ENCODE data around the gene ULBP1.
"Not testable (repeated sequence)": the region's sequence is repeated elsewhere in the genome, so short reads cannot be mapped to it uniquely, and the experiment has no call there.

ULBP1 gene

DNA sequence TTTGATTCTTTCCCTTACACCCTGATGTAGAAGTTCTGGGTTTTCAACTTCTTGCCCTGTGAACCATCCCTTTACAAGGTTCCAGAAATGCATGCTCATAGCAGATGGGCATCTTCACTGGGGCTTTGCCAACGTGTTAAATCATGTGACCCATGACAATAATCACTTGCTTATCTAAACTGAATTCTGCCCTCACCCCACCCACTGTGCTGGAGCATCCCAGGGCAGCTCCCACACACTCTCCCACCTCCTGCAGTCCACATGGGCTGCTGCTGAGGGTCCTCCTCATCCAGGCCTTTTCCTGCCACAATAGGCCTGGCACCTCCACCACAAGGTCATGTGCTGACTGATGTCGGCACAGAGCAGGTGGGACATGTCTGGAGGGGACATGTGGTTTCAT is 4.3 kb downstream of the ULBP1 start:
- in situ Hi-C loops (cut with MboI; ENCODE audit: low sequenced_read_pairs): not testable (repeated sequence)

- in situ Hi-C loops (cut with MboI; ENCODE audit: low sequenced_read_pairs): not testable (repeated sequence)
Observed at GRCh38 chr6:149968909-149969308, 5.2 kb downstream of the ULBP1 start.

DNA sequence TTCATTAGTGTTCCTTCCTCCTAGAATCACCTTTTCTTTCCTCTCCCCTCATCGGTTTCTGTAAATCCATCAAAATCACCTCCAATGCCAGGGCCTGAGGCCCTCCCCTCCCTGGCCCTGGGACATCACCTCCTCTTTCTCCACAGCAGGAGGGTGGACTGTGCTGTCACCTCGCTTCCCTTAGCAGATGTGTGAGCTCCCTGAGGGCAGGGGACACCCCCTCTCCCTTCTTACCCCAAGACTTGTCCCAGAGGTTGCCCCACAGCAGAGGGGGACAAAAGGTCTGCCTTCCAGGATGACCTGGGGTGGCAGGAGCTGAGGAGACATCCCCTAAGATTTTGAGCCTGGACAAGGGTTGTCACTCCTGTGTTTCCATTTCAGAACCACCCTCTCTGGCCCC is 5.9 kb downstream of the ULBP1 start:
- in situ Hi-C loops (cut with MboI; ENCODE audit: low sequenced_read_pairs): no loop called here

GRCh38 chr6:149974394-149974793 is 10.7 kb downstream of the ULBP1 start:
- in situ Hi-C loops (cut with MboI; ENCODE audit: low sequenced_read_pairs): not testable (repeated sequence)

DNA sequence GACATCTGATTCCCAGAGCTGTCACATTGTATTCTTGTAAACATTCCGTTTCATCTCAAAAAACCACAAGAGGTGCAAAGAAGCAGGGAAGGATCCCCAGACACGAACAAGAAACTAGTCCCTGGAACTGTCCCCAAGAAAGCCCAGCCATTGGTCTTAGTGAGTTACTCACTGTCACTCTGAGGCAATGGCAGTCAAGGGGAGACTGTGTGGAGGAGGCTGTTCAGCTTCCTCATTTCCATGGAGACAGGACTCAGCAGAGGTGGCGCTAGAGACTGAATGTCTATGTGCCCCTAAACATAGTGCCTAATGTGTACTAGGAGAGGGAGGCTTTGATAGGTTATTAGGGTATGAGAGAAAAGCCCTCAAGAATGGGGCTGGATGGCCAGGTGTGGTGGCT is 11.1 kb downstream of the ULBP1 start:
- in situ Hi-C loops (cut with MboI; ENCODE audit: low sequenced_read_pairs): no loop called here

- in situ Hi-C loops (cut with MboI; ENCODE audit: low sequenced_read_pairs): no loop called here
Observed at GRCh38 chr6:149975400-149975799, 11.7 kb downstream of the ULBP1 start.

GRCh38 chr6:149977221-149977620 is 13.5 kb downstream of the ULBP1 start:
- in situ Hi-C loops (cut with MboI; ENCODE audit: low sequenced_read_pairs): no loop called here

GRCh38 chr6:149978610-149979009 is 14.9 kb downstream of the ULBP1 start:
- in situ Hi-C loops (cut with MboI; ENCODE audit: low sequenced_read_pairs): no loop called here

- in situ Hi-C loops (cut with MboI; ENCODE audit: low sequenced_read_pairs): no loop called here
Observed at GRCh38 chr6:149979293-149979692, 15.6 kb downstream of the ULBP1 start.

DNA sequence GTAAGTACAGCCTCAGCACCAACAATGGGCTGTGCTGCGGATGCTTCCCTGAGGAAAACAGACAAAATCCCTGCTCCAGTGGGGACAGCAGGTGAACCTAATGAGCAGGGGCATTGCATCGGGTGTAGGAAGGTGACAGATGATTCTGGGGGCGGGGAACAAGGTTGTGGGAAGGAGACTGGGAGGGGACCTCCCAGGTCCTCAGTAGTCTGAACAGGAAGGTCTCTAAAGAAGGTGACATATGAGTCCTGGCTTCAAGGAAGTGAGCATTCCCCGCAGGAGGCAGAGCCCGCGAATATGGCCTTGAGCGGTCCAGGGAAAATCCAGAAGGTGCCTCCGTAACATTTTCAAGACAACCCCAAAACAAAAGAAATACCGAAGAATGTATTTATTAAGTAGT is 19.4 kb downstream of the ULBP1 start:
- in situ Hi-C loops (cut with MboI; ENCODE audit: low sequenced_read_pairs): no loop called here

DNA sequence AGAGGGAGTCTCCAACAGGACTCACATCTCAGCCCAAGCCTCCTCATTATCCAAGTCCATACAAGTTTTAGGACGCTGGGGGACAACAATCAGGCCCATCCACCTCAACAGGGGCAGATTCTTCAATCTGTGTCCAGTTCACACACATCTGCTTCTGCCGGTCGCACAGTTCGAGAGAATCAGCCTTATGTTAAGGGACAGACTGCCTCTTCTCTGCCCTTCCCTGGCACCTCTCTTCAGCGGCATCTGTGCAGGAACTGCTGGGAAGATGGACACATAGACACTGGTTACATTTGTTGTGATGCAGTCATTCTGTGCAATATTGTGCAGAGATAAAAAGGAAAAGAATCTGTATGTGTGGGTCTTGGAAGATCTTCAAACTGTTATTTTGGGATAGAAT is 21.0 kb downstream of the ULBP1 start:
- in situ Hi-C loops (cut with MboI; ENCODE audit: low sequenced_read_pairs): no loop called here

GRCh38 chr6:149985481-149985937 is 21.8 kb downstream of the ULBP1 start:
- in situ Hi-C loops (cut with MboI; ENCODE audit: low sequenced_read_pairs): no loop called here

DNA sequence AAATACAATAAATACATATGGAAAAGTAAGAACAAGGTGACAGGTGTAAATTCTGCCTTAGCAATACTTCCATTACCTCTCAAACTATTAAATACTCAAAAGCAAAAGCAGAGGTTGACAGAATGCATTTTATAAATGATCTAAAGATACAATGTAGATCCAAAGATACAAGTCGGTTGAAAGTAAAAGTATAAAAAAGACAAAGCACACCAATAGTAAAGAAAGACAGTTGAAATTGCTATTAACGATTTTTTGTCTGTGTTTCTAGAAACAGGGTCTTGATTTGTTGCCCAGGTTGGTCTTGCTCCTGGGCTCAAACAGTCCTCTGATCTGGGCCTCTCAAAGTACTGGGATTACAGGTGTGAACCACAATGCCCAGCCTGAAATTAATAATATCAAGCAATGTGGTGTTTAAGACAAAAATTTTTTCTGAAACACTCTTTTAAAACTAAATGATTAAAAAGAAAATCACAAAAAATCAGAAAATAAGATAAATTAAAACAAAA is 23.9 kb downstream of the ULBP1 start:
- in situ Hi-C loops (cut with MboI; ENCODE audit: low sequenced_read_pairs): no loop called here

DNA sequence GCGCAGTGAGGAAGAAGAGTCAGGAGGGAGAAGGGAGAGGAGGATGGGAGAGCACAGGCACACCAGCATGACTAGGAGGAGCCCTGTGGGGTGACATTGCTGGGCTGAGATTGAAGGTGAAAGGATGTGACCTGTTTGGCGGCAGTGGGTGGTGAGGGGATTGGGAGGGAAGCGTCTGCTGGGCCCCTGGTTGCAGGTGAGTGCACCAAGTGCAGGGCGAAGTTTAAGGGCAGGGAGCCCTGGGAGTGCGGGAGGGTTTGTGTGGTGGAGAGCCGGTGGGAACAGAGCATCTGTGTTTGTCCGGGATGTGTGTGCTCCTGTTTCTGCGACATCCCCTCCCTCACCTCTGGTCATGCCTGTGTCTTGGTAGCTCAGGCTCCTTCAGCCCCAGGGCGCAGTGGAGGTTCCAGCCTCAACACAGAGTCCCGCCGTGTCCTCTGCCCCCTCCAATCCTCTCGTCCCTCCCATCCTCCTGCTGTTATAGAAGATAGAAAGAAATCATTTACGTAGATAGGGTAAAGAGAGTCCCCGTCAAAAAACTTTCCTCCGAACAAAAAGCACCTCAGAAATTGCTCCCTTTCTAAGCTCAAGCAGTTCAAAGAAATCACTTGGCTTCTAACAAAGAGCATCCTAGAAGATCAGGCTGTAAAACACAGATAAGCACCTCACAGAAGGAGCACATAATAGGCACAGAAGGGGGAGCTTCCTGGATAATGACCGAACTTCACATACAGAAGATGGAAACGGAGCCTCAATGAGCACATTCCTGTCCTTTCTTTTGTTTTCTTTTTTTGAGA is 25.0 kb downstream of the ULBP1 start:
- in situ Hi-C loops (cut with MboI; ENCODE audit: low sequenced_read_pairs): no loop called here

- in situ Hi-C loops (cut with MboI; ENCODE audit: low sequenced_read_pairs): no loop called here
Observed at GRCh38 chr6:149990212-149990660, 26.5 kb downstream of the ULBP1 start.

- in situ Hi-C loops (cut with MboI; ENCODE audit: low sequenced_read_pairs): no loop called here
Observed at GRCh38 chr6:149990661-149991471, 27.1 kb downstream of the ULBP1 start.

DNA sequence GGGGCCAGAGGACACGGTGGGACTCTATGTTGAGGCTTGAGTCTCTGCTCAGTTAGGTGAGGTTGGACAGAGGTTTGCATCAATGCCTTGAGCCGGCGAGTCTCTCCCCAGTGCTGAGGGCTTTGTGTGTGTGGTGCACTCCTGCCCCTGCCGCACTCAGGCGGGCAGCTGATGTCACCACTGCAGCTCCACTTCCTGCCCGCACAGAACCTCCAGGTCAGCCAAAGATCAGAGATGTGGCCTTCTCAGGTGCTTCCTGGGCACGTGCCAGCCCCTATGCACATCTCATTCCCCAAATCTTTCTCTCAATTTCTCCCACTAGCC is 27.7 kb downstream of the ULBP1 start:
- in situ Hi-C loops (cut with MboI; ENCODE audit: low sequenced_read_pairs): not testable (repeated sequence)

DNA sequence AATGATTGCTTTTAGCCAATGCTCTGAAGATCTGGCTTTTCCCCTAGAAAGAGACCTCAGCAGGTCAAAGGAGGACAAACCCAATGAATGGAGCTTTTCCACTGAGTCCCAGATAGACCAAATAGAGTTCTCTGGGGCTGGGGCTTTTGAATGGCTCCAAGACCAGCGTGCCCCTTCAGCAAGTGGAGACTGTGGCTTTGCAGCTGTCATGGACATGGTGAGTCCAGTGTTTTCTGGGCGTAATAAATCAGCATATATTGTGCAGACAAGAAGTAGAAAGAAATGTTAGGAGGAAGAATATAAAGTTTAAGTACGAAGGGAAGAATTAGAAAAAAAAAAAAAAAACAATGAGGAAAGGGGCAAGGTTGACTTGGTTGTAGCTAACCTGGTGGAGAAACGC is 28.1 kb downstream of the ULBP1 start:
- in situ Hi-C loops (cut with MboI; ENCODE audit: low sequenced_read_pairs): no loop called here

GRCh38 chr6:149995235-149995750 is 31.6 kb downstream of the ULBP1 start:
- in situ Hi-C loops (cut with MboI; ENCODE audit: low sequenced_read_pairs): no loop called here

DNA sequence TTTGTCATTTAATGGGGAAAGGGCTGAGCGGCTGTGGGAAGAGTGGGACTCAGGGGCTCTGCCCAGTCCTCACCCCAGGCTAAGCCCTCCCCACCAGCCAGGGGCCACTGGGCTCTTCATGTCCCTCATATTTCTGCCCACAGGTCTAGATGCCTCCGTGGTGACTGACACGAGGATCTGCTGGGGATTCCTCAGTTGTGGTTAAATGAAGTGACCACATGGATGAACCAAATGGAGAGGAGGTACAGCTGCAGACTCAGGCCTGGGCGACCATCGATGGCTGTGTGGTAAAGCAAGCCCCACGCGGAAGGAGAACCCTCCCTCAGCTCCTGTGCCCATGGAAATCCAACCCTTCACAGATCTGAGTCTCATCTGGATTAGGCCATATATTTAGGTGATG is 32.2 kb downstream of the ULBP1 start:
- in situ Hi-C loops (cut with MboI; ENCODE audit: low sequenced_read_pairs): no loop called here

DNA sequence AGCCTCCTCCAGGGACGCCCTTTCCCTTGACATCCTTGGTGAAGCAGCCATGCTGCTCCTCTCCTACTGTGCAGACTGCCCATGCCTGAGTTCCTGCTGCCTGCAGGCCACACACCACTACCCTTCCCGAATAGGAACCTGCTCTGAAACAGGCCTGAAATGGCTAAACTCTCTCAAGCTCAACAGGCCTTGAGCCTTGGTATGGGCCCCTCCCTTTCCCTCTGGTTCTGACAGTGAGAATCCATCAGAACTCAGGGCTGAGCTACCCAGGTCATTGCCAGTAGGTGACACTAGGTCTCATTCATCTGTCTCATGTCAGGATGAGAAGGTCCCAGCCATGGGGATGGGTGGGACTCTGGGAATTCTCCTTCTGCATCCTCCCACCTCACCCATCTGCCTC is 35.9 kb downstream of the ULBP1 start:
- in situ Hi-C loops (cut with MboI; ENCODE audit: low sequenced_read_pairs): no loop called here

Measured in HL-60/S4 treated with retinoic acid at 250 ng/mL for 4 days and 3 days (cell line).